CD1c-positive myeloid dendritic cell (primary cell): ENCODE data around the gene KDF1.

Experiments used
- DNase-seq: peaks from one replicate; pipeline ENCODE4 v3.0.0-alpha.2; 2016; ENCODE audit errors: extremely low spot score

KDF1 gene

DNA sequence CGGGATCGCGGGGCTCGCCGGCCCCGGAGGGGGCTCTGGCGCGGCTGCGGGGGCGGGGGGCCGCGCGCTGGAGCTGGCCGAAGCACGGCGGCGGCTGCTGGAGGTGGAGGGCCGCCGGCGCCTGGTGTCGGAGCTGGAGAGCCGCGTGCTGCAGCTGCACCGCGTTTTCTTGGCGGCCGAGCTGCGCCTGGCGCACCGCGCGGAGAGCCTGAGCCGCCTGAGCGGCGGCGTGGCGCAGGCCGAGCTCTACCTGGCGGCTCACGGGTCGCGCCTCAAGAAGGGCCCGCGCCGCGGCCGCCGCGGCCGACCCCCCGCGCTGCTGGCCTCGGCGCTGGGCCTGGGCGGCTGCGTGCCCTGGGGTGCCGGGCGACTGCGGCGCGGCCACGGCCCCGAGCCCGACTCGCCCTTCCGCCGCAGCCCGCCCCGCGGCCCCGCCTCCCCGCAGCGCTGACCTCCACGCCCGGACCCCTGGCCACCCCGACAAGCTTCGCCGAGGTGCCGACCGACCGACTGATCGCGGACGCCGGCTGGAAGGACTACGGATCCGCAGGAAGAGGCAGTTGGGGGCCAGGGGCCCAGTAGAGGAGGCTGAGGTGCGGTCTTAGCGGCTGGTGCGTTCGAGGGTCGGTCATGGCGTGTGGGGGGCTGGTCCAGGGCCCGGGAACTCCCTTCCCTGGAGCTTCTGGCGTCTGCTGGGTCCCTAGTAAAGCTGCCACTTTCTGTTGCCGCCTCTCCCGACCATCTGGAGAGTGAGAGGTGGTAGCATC, 33.9 kb upstream of the KDF1 start:
- DNase-seq = peak; percentile 4

DNA sequence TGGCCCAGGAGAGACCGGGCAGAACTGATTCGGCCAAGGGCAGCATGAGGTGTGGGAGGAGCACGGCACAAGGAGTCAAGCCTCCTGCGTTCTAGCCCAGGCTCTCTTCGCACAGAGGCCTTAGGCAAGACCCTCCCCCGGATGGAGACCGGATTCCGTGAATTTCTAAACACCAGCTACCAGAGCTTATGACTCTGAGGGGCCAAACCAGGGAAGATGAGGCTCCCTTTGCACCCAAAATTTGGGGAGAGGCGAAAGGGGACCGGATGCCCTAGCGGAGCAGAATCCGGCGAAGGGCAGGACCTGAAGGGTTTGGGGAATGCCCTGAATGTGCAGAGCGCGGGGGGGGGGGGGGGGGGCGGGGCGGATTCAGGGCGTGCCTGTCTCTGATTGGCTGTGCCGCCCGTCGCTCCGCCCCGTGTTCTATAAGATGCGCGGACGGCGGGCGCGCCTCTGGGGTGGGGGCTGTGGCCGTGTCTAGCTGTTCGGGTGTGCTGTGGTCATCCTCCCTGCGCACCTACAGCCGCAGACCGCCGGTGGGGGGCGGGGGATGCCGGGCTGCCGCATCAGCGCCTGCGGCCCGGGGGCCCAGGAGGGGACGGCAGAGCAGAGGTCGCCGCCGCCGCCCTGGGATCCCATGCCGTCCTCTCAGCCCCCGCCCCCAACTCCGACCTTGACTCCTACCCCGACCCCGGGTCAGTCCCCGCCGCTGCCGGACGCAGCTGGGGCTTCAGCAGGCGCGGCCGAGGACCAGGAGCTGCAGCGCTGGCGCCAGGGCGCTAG, 33.2 kb upstream of the KDF1 start, which contains the start of gene TRNP1:
Gene TRNP1, plus strand, starts transcription at position 456 of the 783 bp plus-strand sequence. Its CDS starts 95 bp downstream, at position 551.
- DNase-seq = peak; percentile 50

DNA sequence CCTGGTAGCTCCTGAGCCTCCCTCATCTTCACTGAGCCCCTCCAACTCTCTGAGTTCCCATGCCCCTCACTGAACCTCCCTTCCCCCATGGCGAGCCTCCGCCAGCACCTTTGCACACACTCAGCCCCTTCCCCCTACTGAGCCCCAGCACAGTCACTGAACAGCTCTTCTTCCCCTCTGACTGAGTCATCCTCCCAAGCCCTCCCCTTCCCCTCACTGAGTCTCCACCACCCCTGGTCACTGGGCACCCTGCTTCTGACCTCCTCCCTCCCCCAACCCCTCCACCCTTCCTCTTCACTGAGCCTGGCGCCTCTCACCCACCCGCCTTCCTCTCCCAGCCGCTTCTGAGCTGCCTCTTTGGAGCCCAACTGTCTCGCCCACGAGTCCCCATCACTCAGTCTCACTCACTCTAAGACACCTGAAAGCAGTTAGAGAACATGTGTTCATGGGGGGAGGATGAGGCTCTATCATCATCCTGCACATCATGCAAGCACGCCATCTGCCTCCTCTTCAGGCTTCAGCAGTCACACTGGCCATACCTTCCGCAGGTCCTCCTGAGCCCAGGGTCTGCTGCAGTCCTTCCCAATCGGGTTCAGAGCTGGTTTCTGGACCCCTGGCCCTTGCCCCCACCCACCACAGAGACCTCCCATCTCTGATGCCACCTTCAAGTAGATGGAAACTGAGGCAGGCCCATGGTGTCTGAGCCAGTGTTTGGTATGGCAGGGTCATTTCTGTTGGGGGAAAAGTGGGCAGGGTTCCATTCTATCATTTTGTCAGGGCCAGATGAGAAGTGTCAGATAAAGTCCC, 31.2 kb upstream of the KDF1 start:
- peak; percentile 62 for DNase-seq

DNA sequence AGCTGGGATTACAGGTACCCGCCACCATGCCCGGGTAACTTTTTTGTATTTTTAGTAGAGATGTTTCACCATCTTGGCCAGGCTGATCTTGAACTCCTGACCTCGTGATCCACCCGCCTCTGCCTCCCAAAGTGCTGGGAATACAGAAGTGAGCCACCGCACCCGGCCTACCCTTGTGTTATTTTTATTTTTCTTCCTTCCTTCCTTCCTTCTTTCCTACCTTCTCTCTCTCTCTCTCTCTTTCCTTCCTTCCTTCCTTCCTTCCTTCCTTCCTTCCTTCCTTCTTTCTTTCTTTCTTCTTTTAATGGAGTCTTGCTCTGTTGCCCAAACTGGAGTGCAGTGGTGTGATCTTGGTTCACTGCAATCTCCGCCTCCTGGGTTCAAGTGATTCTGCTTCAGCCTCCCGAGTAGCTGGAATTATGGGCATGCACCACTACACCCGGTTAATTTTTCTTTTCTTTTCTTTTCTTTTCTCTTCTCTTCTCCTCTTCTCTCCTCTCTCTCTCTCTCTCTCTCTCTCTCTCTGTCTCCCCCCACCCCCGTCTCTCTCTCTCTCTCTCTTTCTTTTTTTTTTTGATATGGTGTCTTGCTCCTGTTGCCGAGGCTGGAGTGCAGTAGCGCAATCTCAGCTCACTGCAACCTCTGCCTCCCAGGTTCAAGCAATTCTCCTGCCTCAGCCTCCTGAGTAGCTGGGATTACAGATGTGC, 29.3 kb upstream of the KDF1 start:
- peak; percentile 19 for DNase-seq

DNA sequence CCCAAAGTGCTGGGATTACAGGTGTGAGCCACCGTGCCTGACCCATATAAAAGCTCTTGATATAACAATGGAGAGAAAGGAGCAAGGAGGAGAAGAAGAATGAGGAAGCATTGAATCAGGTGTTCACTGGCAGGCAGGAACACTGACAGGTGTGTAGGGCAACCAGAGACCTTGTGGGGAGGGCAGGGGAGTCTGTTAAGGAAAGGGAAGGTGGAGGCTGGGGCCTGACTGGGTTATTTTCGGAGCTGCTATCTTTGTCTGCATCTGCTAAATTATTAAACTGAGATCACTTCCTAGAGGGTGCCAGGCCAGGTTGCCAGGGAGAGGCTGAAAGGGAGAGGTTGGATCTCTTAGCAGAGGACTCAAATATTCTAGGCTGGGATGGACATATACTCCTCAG, 26.4 kb upstream of the KDF1 start:
- DNase-seq = no peak

DNA sequence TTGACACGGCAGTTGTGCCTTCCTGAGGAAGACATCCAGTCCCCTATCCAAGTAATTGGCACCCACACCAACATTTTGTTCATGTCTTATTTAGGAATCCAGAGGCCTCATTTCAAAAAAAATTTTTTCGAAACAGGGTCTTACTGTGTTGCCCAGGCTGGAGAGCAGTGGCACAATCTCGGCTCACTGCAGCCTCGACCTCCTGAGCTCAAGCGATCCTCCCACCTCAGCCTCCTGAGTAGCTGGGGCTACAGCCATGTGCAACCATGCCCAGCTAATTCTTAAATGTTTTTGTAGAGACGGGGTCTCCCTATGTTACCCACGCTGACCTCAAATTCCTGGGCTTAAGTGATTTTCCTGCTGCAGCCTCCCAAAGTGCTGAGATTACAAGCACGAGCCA, 24.0 kb upstream of the KDF1 start:
- DNase-seq = no peak

DNA sequence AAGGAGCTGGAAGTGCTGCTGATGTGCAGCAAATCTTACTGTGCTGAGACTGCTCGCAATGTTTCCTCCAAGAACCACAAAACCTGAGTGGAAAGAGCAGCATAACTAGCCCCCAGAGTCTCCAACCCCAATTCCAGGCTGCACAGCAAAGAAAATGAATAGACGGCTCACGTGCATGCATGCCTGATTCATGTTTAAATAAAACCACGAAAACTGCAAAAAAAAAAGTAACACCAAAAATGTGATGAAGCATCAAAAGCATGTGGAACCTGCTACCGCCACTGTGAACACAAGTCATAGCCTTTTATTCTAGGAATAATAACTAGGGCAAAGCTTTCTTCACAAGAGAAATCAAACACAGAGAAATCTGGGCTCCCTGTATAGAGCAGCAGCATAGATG, 23.6 kb upstream of the KDF1 start:
- no peak for DNase-seq

DNA sequence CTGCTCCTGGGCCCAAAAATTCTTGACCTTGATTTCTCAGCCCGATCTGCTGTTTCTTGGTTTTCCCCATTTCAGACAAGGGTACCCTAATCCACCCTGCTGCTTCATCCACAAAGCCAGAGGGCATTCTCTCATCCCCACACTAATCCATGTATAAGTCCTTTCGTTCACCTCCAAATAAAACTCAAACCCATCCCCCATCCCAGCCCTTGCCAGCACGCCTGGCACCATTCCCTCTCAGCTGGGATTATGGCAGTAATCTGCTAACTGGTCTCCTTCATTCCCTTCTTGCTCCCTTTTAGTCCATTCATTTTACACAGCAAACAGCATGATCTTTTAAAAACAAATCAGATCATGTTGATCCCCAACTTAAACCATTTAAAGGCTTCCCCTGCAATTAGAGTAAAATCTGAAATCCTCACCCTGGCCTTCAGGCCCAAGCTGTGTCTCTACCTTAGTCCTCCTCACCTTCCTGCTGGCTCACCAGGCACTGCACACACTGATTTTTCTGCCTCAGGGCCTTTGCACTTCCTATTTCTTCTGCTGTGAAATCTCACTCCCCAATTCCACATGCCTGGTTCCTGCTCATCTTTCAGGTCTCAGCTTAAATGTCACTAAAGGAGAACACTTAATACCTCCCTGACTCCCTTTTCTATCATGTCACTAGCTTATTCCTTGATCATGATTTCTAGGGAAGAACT, 21.0 kb upstream of the KDF1 start:
- no peak for DNase-seq

DNA sequence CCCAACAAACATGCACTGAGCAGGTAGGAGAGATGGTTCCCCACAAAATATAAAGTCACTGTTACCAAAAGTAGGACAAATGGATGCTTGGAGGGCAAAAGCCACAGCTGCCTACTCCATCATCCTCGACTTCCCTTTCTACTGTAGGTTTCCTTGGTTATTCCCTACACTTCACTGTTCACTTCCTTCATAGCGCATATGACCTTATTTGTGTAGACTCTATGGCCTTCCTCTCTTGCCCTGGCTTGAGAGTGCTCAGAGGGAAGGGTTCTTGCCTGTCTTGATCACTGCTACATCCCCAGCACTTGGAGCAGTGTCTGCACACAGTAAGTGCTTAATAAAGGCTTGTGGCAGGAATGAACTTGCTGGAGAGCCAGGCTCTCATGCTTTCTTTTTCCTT, 18.6 kb upstream of the KDF1 start:
- peak; percentile 70 for DNase-seq

DNA sequence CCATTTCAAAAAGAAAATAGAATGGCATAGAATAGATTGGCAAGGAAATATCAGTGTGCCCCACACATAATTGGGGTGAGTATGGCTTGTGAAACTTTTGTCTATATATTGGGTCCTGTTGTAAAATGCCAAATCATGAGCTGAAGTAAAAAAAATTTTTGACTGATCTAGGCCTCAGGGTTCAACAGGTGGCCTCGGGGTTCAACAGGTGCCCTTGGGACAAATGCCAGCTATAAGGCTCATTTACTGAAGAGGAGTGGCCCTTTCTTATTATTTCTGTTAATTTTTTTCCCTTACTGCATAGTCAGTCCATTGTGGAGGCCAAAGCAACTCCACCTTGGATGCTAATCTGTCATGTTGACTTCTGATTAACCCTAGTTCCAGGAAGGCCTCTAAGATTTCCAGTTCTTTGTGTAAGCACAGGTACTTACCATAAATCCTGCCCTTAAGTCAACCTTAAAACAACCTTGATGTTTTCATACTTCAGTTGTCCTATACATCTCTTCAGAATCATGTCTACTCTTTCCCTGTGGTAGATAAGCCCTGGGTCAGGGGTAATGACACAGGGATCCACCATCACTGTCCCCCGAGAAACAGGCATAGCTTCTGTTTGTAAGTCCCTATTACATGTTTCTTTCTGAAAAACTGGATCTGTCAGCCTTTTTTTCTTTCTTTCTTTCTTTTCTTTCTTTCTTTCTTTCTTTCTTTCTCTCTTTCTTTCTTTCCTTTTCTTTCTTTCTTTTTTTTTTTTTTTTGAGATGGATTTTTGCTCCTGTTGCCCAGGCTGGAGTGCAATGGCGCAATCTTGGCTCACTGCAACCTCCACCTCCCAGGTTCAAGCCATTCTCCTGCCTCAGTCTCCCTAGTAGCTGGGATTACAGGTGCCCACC, 16.6 kb upstream of the KDF1 start:
- DNase-seq = no peak

DNA sequence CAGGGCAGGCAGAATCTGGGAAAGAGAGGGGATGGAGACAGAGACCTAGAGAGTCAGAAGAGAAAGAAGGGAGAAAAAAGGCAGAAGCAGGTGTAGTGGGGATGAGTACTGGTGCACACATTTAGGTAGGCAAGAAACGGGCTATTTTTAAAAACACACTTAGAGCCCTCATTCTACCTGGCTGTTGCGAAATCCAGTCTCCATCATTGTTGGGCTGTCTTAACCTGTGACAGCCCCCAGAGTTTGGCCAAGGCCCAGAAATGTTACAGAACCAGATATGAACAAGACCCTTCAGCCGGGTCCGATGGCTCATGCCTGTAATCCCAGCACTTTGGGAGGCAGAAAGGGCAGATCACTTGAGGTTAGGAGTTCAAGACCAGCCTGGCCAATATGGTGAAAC, 12.6 kb upstream of the KDF1 start:
- no peak for DNase-seq

DNA sequence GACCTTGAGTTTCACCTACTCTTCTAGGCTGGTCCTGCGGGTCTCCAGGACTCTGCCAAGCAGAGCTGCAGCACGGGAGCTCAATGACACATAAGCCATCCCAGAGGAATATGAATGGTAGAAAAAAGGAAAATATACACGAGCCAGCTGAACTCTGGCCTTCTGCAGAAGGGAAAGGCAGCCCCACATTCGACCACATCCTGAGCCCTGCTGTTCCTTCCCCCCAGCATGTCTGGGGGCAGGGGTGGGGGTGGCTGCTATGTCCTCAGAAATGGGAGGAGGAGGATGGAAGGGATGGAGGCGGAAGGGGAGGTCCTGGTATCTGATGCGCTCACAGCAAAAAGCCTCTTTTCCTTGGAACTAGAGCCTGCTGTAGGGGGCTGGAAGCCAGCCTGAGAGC, 12.1 kb upstream of the KDF1 start:
- no peak for DNase-seq

DNA sequence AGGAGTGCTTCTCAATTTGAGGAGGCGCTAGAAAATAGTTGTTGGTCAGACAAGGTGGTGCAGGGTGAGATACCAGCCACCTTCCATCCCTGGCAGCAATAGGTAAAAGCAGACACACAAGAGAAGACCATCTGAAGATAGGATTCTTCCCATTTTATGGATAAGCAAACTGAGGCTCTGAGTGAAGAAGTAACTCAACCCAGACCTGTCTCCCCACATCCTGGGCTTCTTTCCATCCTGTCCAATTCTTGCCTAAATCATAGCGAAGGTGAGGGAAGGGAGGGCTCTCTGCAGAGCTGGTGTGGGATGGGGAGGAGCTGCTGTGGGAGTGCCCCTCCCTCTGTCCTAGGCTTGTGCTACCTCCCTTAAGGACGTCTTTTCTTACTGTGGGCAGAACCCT, 11.3 kb upstream of the KDF1 start:
- DNase-seq = no peak

DNA sequence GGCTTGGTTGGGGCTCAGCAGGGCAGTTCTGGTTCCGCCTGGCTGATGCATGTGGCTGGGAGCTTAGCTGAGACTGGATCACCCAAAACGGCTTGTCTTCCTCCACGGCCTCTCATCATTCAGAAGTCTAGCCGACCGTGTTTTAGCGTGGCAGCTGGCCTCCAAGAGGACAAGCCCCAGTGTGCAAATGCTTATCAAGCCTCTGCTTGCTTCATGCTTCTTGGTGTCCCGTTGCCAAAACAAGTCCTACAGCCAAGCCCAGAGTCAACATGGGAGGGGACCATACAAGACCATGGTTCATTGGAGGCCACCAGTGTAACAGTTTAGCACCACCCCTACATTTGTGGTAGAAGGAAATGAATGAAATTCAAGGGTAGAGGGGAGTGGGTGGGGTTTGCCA, 10.5 kb upstream of the KDF1 start:
- DNase-seq = no peak

DNA sequence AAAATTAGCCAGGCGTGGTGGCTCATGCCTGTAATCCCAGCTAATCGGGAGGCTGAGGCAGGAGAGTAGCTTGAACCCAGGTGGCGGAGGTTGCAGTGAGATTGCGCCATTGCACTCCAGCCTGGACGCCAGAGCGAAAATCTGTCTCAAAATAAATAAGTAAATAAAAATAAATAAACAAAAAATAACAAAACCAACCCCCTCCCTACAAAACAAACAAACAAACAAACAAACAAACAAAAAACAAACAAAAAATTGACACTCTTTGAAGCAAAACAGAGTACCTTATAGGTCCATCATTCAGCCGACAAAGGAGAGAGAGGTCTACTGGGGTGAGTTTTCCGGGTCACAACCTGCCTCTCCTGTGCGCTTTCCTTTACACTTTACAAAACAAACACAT, 5.4 kb upstream of the KDF1 start:
- DNase-seq = no peak

DNA sequence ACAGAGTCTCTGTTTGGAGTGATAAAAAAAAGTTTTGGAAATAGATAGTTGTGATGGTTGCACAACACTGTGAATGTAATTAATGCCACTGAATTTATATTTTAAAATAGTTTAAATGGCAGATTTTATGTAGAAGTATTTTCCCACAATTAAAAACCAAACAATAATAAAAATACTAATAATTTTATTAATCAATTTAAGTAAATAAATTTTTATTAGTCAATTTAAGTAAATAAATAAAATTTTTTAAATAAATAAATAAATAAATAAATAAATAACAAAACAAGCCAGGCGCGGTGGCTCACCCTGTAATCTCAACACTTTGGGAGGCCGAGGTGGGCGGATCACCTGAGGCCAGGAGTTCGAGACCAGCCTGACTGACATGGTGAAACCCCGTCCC, 4.9 kb upstream of the KDF1 start:
- no peak for DNase-seq

DNA sequence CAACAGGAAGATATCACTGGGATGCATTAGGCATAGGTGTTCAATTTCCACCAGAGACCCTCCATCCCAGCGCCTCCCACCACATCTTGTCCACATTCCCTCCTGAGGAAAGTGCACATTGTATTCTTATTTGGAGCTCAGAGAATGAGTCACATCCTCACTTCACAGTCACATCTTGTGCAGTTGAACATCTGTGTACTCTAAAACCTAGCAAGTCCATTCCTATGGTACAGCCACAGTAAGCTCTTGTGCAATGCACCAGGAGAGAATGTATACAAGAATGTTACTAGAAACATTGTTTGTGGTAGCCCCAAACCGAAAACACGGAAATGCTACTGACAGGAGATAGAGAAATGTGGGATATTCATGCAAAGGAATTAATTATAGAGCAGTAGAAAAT, 1.6 kb upstream of the KDF1 start:
- DNase-seq = no peak

DNA sequence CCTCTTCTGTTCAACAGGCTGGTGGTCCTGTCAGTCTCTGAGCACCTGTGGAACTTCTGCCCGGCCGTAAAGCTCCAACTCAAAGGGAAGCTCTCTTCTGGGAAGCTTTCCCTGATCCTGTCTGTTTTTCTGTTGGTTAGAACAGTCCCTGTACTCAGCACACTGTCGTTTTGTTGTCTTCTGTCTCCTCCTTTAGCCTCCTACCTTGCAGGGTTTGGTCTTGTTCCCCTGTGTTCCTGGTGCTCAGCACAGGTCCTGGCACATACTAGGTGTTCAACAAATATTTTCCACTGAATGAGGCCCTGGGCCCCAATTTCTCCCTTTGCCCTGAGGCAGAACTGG, 328 bp upstream of the KDF1 start:
- no peak for DNase-seq

DNA sequence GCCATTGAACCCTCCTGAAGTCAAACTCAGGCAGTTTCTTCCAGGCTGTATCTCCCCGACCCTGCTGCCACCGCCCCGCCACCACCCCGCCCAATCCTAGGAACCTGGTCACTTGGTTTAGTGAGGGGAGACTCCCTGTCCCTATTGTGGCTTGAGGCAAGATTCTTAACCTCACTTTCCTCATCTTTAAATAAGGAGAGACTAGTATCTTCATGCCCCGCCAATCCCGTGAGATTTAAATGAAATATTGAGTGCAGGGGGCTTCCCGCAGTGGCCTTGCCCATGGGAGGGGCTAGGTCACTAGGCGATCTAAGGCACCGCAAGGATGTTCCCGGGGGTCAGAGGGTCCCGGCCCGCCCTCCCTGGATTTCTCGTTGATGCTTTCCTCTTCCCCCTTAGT, 998 bp downstream of the KDF1 start:
- no peak for DNase-seq

DNA sequence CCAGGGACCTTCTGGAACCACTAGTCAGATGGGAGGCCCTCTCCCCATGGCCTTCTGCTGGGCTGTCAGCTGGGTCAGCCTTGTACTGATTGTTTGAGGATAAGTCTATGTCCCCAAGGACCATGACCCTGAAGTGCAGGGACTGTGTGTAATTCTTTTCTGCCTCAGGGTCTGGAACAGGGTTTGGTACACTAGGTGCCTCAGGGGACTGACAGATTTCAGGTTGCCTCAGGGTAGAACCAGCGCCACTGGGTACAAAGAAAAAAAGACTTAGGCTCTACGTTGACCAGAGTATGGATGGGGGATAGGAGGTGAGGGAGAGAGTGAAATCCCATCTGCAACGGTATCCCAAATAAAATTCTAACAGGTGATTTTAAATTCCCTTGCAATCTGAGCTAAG, 3.0 kb downstream of the KDF1 start:
- no peak for DNase-seq
